Measurements from ENCODE around the gene CLCF1. TPM values are rescaled to one million over a fixed set of nuclear protein-coding genes. Genes with fewer than 3 reads are reported as not detected.

The CLCF1 gene
- total RNA-seq, 1 donor from 2014 or later = 0.27 TPM

- no peak for DNase-seq
- intact Hi-C loops (cut with DNase I) = no loop called here
- no peak for ATAC-seq (ENCODE audit: poor library complexity)
These were observed 5.6 kb downstream of the CLCF1 start for GRCh38 chr11:67367761-67368227.

GRCh38 chr11:67366961-67367760 is 6.2 kb downstream of the CLCF1 start:
- ATAC-seq (ENCODE audit: poor library complexity) (no peak), DNase-seq (no peak)
- intact Hi-C loops (cut with DNase I) = no loop called here

GRCh38 chr11:67366546-67366945 is 6.9 kb downstream of the CLCF1 start:
- intact Hi-C loops (cut with DNase I) = no loop called here
- DNase-seq (no peak), ATAC-seq (ENCODE audit: poor library complexity) (peak; percentile 30)

GRCh38 chr11:67365736-67366444 is 7.5 kb downstream of the CLCF1 start:
- intact Hi-C loops (cut with DNase I) = no loop called here
- DNase-seq (no peak), ATAC-seq (ENCODE audit: poor library complexity) (no peak)

- DNase-seq (no peak), ATAC-seq (ENCODE audit: poor library complexity) (no peak)
- intact Hi-C loops (cut with DNase I) = no loop called here
These were observed 8.3 kb downstream of the CLCF1 start for GRCh38 chr11:67364783-67365722.

GRCh38 chr11:67364169-67364568 is 9.2 kb downstream of the CLCF1 start:
- DNase-seq = peak; percentile 22
- no peak for ATAC-seq (ENCODE audit: poor library complexity)
- intact Hi-C loops (cut with DNase I) = no loop called here

GRCh38 chr11:67357831-67358670 is 15.3 kb downstream of the CLCF1 start:
- DNase-seq (no peak), ATAC-seq (ENCODE audit: poor library complexity) (no peak)
- intact Hi-C loops (cut with DNase I) = loop anchor here (2.0 kb wide), 1 partner anchor 25 kb away; no protein-coding TSS in a partner anchor

GRCh38 chr11:67356864-67357561 is 16.4 kb downstream of the CLCF1 start:
- peak; percentile 13 for ATAC-seq (ENCODE audit: poor library complexity)
- intact Hi-C loops (cut with DNase I) = loop anchor here (2.0 kb wide), 1 partner anchor 26 kb away; no protein-coding TSS in a partner anchor

GRCh38 chr11:67356387-67356863 is 17.0 kb downstream of the CLCF1 start:
- no peak for DNase-seq
- ATAC-seq (ENCODE audit: poor library complexity) = no peak
- intact Hi-C loops (cut with DNase I) = loop anchor here (2.0 kb wide), 1 partner anchor 26 kb away; no protein-coding TSS in a partner anchor

More at GRCh38 chr11:67356864-67357561, 16.4 kb downstream of the CLCF1 start:
- peak; percentile 67 for DNase-seq

- intact Hi-C loops (cut with DNase I) = loop anchor here (2.0 kb wide), 1 partner anchor 27 kb away; no protein-coding TSS in a partner anchor
- DNase-seq = no peak
- ATAC-seq (ENCODE audit: poor library complexity) = no peak
These were observed 17.5 kb downstream of the CLCF1 start for GRCh38 chr11:67355794-67356386.

GRCh38 chr11:67355023-67355793 is 18.2 kb downstream of the CLCF1 start:
- DNase-seq (no peak), ATAC-seq (ENCODE audit: poor library complexity) (no peak)
- intact Hi-C loops (cut with DNase I) = no loop called here

- ATAC-seq (ENCODE audit: poor library complexity) = peak; percentile 4
- peak; percentile 71 for DNase-seq
- intact Hi-C loops (cut with DNase I) = no loop called here
These were observed 19.0 kb downstream of the CLCF1 start for GRCh38 chr11:67354075-67355022.

- DNase-seq (peak; percentile 99), ATAC-seq (ENCODE audit: poor library complexity) (peak; percentile 94)
- intact Hi-C loops (cut with DNase I) = no loop called here
These were observed 19.9 kb downstream of the CLCF1 start, which contains the start of gene POLD4 for GRCh38 chr11:67353317-67354074. Gene POLD4 (minus strand): TSS chr11:67353546. CDS start chr11:67353399, 147 bp downstream.

All from Right ventricle myocardium superior (tissue), 1 donor.